Vagina (tissue), 2 donors: ENCODE measurements around the gene LRRC45.
"Not testable (repeated sequence)": the region's sequence is repeated elsewhere in the genome, so short reads cannot be mapped to it uniquely, and the experiment has no call there.

Experiments
- POLR2A ChIP-seq, 2 donors: fragments of 450-650 bp; IDR thresholded peaks; one replicate each; pipeline ENCODE4 v1.6.1; 2017; ENCODE audit warnings: antibody characterized with exemption in 2 of 2, mild to moderate bottlenecking in 2 of 2, moderate library complexity in 2 of 2
- POLR2AphosphoS5 ChIP-seq, 2 donors: sonication (generic); formaldehyde crosslinking; IDR thresholded peaks; one replicate each; pipeline ENCODE4 v1.9.0; 2017; ENCODE audit warnings: antibody characterized with exemption in 2 of 2, mild to moderate bottlenecking in 2 of 2, low read depth in 1 of 2; ENCODE audit not compliant: insufficient read depth in 1 of 2
- TF ChIP-seq, protein P1 (sequence below), 3 experiments: fragments of 450-650 bp in 2 of 3; fragments of 200-600 bp in 1 of 3; sonication (generic) in 1 of 3; IDR thresholded peaks; one replicate each; pipeline ENCODE4 v1.5.1; 2017 to 2019; ENCODE audit warnings: antibody characterized with exemption in 3 of 3, mild to moderate bottlenecking in 2 of 3, moderate library complexity in 2 of 3

DNA sequence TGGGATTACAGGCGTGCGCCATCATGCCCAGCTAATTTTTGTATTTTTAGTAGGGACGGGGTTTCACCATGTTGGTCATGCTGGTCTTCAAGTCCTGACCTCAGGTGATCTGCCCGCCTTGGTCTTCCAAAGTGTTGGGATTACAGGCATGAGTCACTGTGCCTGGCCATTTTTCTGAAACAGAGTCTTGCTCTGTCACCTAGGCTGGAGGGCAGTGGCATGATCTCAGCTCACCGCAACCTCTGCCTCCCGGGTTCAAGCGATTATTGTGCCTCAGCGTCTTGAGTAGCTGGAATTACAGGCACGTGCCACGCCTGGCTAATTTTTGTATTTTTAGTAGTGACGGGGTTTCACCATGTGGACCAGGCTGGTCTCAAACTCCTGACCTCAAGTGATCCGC is 41.6 kb upstream of the LRRC45 start:
- TF ChIP-seq, protein P1, sequence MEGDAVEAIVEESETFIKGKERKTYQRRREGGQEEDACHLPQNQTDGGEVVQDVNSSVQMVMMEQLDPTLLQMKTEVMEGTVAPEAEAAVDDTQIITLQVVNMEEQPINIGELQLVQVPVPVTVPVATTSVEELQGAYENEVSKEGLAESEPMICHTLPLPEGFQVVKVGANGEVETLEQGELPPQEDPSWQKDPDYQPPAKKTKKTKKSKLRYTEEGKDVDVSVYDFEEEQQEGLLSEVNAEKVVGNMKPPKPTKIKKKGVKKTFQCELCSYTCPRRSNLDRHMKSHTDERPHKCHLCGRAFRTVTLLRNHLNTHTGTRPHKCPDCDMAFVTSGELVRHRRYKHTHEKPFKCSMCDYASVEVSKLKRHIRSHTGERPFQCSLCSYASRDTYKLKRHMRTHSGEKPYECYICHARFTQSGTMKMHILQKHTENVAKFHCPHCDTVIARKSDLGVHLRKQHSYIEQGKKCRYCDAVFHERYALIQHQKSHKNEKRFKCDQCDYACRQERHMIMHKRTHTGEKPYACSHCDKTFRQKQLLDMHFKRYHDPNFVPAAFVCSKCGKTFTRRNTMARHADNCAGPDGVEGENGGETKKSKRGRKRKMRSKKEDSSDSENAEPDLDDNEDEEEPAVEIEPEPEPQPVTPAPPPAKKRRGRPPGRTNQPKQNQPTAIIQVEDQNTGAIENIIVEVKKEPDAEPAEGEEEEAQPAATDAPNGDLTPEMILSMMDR (IDR thresholded peaks at IDR 0.05): not testable (repeated sequence)
- not testable (repeated sequence) for TF ChIP-seq POLR2AphosphoS5 (IDR thresholded peaks at IDR 0.05; ENCODE audit: insufficient read depth in 1 of 2, low read depth in 1 of 2); POLR2A (IDR thresholded peaks at IDR 0.05)
